OCI-LY3 (cell line): ENCODE measurements around the gene HS6ST1.

Experiments
- CTCF ChIP-seq: fragments of 200-600, 300-600 bp; sonication (generic); IDR thresholded peaks from 2 replicates; pipeline ENCODE4 v1.5.1; 2014; ENCODE audit warnings: antibody characterized with exemption, low read length, low read depth
- EZH2phosphoT487 ChIP-seq: fragments of 200-600 bp; shearing (Covaris generic); IDR thresholded peaks from 2 replicates; pipeline ENCODE4 v1.6.1; 2018; ENCODE audit warnings: antibody characterized with exemption, mixed run types, low read depth

GRCh38 chr2:128299628-128300027 lies 19.0 kb downstream of the HS6ST1 start:
- TF ChIP-seq CTCF (no peak), EZH2phosphoT487 (no peak)
